Measurements from ENCODE around the gene ASTN2.

Gene ASTN2

GRCh38 chr9:116405321-116405720 is 1009.5 kb downstream of the ASTN2 start:
- no peak for ATAC-seq (ENCODE audit: insufficient read depth, low read depth)
- no peaks in the 10 kb centered on the region for H3K9me3 ChIP-seq (ENCODE audit: insufficient read depth, low read length, severe bottlenecking)

GRCh38 chr9:116404228-116404627 is 1010.6 kb downstream of the ASTN2 start:
- no peak for DNase-seq
- Histone ChIP-seq H3K79me2 (ENCODE audit: insufficient read depth, low read length) (no peaks in the 10 kb centered on the region), H3K27me3 (ENCODE audit: insufficient read depth, low read length, poor library complexity) (no peaks in the 10 kb centered on the region), H3K4me2 (ENCODE audit: insufficient read depth, low read length) (no peak overlapping the region), H3K4me3 (ENCODE audit: low read depth in 1 of 2, low read length in 2 of 2) (no peak overlapping the region), H3K27ac (ENCODE audit: low read length) (no peak overlapping the region), H2AFZ (ENCODE audit: low read depth, low read length) (no peak overlapping the region), H3K36me3 (ENCODE audit: insufficient read depth, low read length) (no peaks in the 10 kb centered on the region), H3K4me1 (ENCODE audit: insufficient read depth, low read length) (no peaks in the 10 kb centered on the region), H3K9me3 (ENCODE audit: insufficient read depth, low read length, severe bottlenecking) (no peaks in the 10 kb centered on the region), H4K20me1 (ENCODE audit: insufficient read depth, low read length) (no peaks in the 10 kb centered on the region), H3K9ac (ENCODE audit: low read depth, low read length) (no peak overlapping the region)
- no peak for TF ChIP-seq EZH2 (IDR thresholded peaks at IDR 0.05; ENCODE audit: borderline replicate concordance, low read depth, low read length, severe bottlenecking)
- TF ChIP-seq CTCF (IDR thresholded peaks at IDR 0.05; ENCODE audit: borderline replicate concordance, extremely low read depth, low read length, poor library complexity, severe bottlenecking), result no peak
- ATAC-seq (ENCODE audit: insufficient read depth, low read depth), result no peak

More at GRCh38 chr9:116405321-116405720, 1009.5 kb downstream of the ASTN2 start:
- TF ChIP-seq CTCF (IDR thresholded peaks at IDR 0.05; ENCODE audit: borderline replicate concordance, extremely low read depth, low read length, poor library complexity, severe bottlenecking) (no peak), EZH2 (IDR thresholded peaks at IDR 0.05; ENCODE audit: borderline replicate concordance, low read depth, low read length, severe bottlenecking) (no peak)
- no peak for DNase-seq
- Histone ChIP-seq H3K9ac (ENCODE audit: low read depth, low read length) (no peak overlapping the region), H3K4me2 (ENCODE audit: insufficient read depth, low read length) (no peak overlapping the region), H3K79me2 (ENCODE audit: insufficient read depth, low read length) (no peaks in the 10 kb centered on the region), H3K27ac (ENCODE audit: low read length) (no peak overlapping the region), H3K4me3 (ENCODE audit: low read depth in 1 of 2, low read length in 2 of 2) (no peak overlapping the region), H3K36me3 (ENCODE audit: insufficient read depth, low read length) (no peaks in the 10 kb centered on the region), H4K20me1 (ENCODE audit: insufficient read depth, low read length) (no peaks in the 10 kb centered on the region), H3K27me3 (ENCODE audit: insufficient read depth, low read length, poor library complexity) (no peaks in the 10 kb centered on the region), H3K4me1 (ENCODE audit: insufficient read depth, low read length) (no peaks in the 10 kb centered on the region), H2AFZ (ENCODE audit: low read depth, low read length) (no peak overlapping the region)

- no peaks in the 10 kb centered on the region for H4K20me1 ChIP-seq (ENCODE audit: insufficient read depth, low read length)
- no peak for TF ChIP-seq CTCF (IDR thresholded peaks at IDR 0.05; ENCODE audit: borderline replicate concordance, extremely low read depth, low read length, poor library complexity, severe bottlenecking)
- no peak for TF ChIP-seq EZH2 (IDR thresholded peaks at IDR 0.05; ENCODE audit: borderline replicate concordance, low read depth, low read length, severe bottlenecking)
Measured at GRCh38 chr9:116403171-116403570, 1011.7 kb downstream of the ASTN2 start.

GRCh38 chr9:116395699-116396037 is 1019.2 kb downstream of the ASTN2 start:
- Histone ChIP-seq H3K27ac (ENCODE audit: low read length) (no peak overlapping the region), H3K79me2 (ENCODE audit: insufficient read depth, low read length) (no peaks in the 10 kb centered on the region), H3K4me2 (ENCODE audit: insufficient read depth, low read length) (no peak overlapping the region), H3K9me3 (ENCODE audit: insufficient read depth, low read length, severe bottlenecking) (no peaks in the 10 kb centered on the region), H2AFZ (ENCODE audit: low read depth, low read length) (no peak overlapping the region), H3K27me3 (ENCODE audit: insufficient read depth, low read length, poor library complexity) (no peaks in the 10 kb centered on the region), H3K9ac (ENCODE audit: low read depth, low read length) (no peak overlapping the region), H3K4me3 (ENCODE audit: low read depth in 1 of 2, low read length in 2 of 2) (no peak overlapping the region), H3K4me1 (ENCODE audit: insufficient read depth, low read length) (no peaks in the 10 kb centered on the region), H3K36me3 (ENCODE audit: insufficient read depth, low read length) (no peaks in the 10 kb centered on the region), H4K20me1 (ENCODE audit: insufficient read depth, low read length) (no peaks in the 10 kb centered on the region)
- TF ChIP-seq CTCF (IDR thresholded peaks at IDR 0.05; ENCODE audit: borderline replicate concordance, extremely low read depth, low read length, poor library complexity, severe bottlenecking) (no peak), EZH2 (IDR thresholded peaks at IDR 0.05; ENCODE audit: borderline replicate concordance, low read depth, low read length, severe bottlenecking) (no peak)
- no peak for ATAC-seq (ENCODE audit: insufficient read depth, low read depth)
- no peak for DNase-seq

More at GRCh38 chr9:116403171-116403570, 1011.7 kb downstream of the ASTN2 start:
- Histone ChIP-seq H3K9ac (ENCODE audit: low read depth, low read length) (no peak overlapping the region), H3K9me3 (ENCODE audit: insufficient read depth, low read length, severe bottlenecking) (no peaks in the 10 kb centered on the region), H3K4me1 (ENCODE audit: insufficient read depth, low read length) (no peaks in the 10 kb centered on the region), H3K27me3 (ENCODE audit: insufficient read depth, low read length, poor library complexity) (no peaks in the 10 kb centered on the region), H2AFZ (ENCODE audit: low read depth, low read length) (no peak overlapping the region), H3K27ac (ENCODE audit: low read length) (no peak overlapping the region), H3K36me3 (ENCODE audit: insufficient read depth, low read length) (no peaks in the 10 kb centered on the region), H3K4me2 (ENCODE audit: insufficient read depth, low read length) (no peak overlapping the region), H3K4me3 (ENCODE audit: low read depth in 1 of 2, low read length in 2 of 2) (no peak overlapping the region), H3K79me2 (ENCODE audit: insufficient read depth, low read length) (no peaks in the 10 kb centered on the region)
- DNase-seq (no peak), ATAC-seq (ENCODE audit: insufficient read depth, low read depth) (no peak)

Data from DND-41 (cell line).